DOHH2 (cell line): Measurements from ENCODE around the gene DCAF8.

Source experiments
- EZH2phosphoT487 ChIP-seq: fragments of 200-600 bp; sonication (generic); IDR thresholded peaks from 2 replicates; pipeline ENCODE4 v1.6.1; 2017; ENCODE audit warnings: borderline replicate concordance, mild to moderate bottlenecking, antibody characterized with exemption, low read length, moderate library complexity, mixed read lengths
- TF ChIP-seq, protein P1 (sequence below): fragments of 200-600 bp; sonication (generic); IDR thresholded peaks from one replicate; pipeline ENCODE4 v1.5.1; 2014; ENCODE audit warnings: antibody characterized with exemption, mild to moderate bottlenecking, low read depth, low read length; ENCODE audit not compliant: poor library complexity, severe bottlenecking

DNA sequence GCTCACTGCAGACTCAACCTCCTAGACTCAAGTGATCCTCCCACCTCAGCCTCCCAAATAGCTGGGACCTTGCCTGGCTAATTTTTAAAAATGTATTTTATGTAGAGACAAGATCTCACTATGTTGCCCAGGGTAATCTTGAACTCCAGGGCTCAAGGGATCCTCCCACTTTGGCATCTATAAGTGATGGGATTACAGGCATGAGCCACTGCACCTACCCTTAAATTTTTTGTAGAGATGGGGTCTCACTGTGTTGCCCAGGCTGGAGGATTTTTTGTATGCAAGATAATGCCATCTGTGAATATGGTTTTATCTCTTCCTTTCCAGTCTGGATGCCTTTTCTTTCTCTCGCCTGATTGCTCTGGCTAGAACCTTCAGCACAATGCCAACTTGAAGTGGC is 8.7 kb upstream of the DCAF8 start:
- TF ChIP-seq, protein P1, sequence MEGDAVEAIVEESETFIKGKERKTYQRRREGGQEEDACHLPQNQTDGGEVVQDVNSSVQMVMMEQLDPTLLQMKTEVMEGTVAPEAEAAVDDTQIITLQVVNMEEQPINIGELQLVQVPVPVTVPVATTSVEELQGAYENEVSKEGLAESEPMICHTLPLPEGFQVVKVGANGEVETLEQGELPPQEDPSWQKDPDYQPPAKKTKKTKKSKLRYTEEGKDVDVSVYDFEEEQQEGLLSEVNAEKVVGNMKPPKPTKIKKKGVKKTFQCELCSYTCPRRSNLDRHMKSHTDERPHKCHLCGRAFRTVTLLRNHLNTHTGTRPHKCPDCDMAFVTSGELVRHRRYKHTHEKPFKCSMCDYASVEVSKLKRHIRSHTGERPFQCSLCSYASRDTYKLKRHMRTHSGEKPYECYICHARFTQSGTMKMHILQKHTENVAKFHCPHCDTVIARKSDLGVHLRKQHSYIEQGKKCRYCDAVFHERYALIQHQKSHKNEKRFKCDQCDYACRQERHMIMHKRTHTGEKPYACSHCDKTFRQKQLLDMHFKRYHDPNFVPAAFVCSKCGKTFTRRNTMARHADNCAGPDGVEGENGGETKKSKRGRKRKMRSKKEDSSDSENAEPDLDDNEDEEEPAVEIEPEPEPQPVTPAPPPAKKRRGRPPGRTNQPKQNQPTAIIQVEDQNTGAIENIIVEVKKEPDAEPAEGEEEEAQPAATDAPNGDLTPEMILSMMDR: no peak
- no peak for TF ChIP-seq EZH2phosphoT487
